Transverse colon (tissue), 4 donors: ENCODE measurements around the gene RLN3. TPM values are rescaled to one million over a fixed set of nuclear protein-coding genes. Genes with fewer than 3 reads are reported as not detected.

Source experiments
- DNase-seq: peaks from one replicate; pipeline ENCODE4 v3.0.0-alpha.2; 2019
- H3K27ac ChIP-seq, 4 donors: fragments of 200-600 bp; sonication (generic); 2 replicates each; pipeline ENCODE4 v1.5.1; 2016 to 2018; ENCODE audit warnings: inconsistent platforms in 4 of 4
- H3K27me3 ChIP-seq: fragments of 200-600 bp; sonication (generic); 2 replicates; pipeline ENCODE4 v1.5.1; 2017; ENCODE audit warnings: inconsistent platforms
- H3K36me3 ChIP-seq, 4 donors: fragments of 200-600 bp; sonication (generic); 2 replicates each; pipeline ENCODE4 v1.5.1; 2017 to 2019; ENCODE audit warnings: inconsistent platforms in 4 of 4
- H3K4me1 ChIP-seq, 4 donors: fragments of 200-600 bp; sonication (generic); 2 replicates each; pipeline ENCODE4 v1.5.1; 2017 to 2020; ENCODE audit warnings: inconsistent platforms in 4 of 4
- H3K4me3 ChIP-seq, 4 donors: fragments of 200-600 bp; sonication (generic); 1 replicate in 1 of 4; 2 replicates in 3 of 4; pipeline versions ENCODE4 v1.5.1 to v1.6.1; 2017 to 2019; ENCODE audit warnings: inconsistent platforms in 4 of 4
- H3K9me3 ChIP-seq, 2 donors: fragments of 200-600 bp; sonication (generic); 2 replicates each; pipeline ENCODE4 v1.5.1; 2017 to 2019; ENCODE audit warnings: inconsistent platforms in 2 of 2
- CTCF ChIP-seq, 5 experiments: fragments of 200-600 bp in 3 of 5; fragments of 450-650 bp in 2 of 5; sonication (generic) in 3 of 5; IDR thresholded peaks; 1 replicate in 2 of 5; 2 replicates in 3 of 5; pipeline ENCODE4 v1.5.1; 2016 to 2017; ENCODE audit warnings: antibody characterized with exemption in 5 of 5, inconsistent platforms in 3 of 5, mild to moderate bottlenecking in 2 of 5, moderate library complexity in 1 of 5
- EP300 ChIP-seq: sonication (generic); formaldehyde crosslinking; IDR thresholded peaks from one replicate; pipeline ENCODE4 v1.6.1; 2017; ENCODE audit warnings: antibody characterized with exemption, low read depth
- POLR2A ChIP-seq: fragments of 450-650 bp; IDR thresholded peaks from one replicate; pipeline ENCODE4 v1.6.1; 2016; ENCODE audit warnings: antibody characterized with exemption, mild to moderate bottlenecking, moderate library complexity
- POLR2AphosphoS5 ChIP-seq, 3 donors: sonication (generic); formaldehyde crosslinking; IDR thresholded peaks; one replicate each; pipeline ENCODE4 v1.6.1; 2016; ENCODE audit warnings: antibody characterized with exemption in 3 of 3
- WGBS, 2 donors: methylation state at CpG; one replicate each; pipeline ENCODE4 v1.1.5; 2018; ENCODE audit warnings: low coverage in 1 of 2; 5-methylcytosine and 5-hydroxymethylcytosine counted together
- in situ Hi-C, 4 donors: fragments of 200-750 bp; cut with MboI; loops; one replicate each; pipeline versions ENCODE4 v1.15.0 to v1.15.1; 2017; ENCODE audit warnings: low sequenced_read_pairs in 3 of 4, low pct_ligation_motif_present in 1 of 4, low pct_unique_long_range_greater_than_20kb in 1 of 4
- intact Hi-C: fragments of 100-400 bp; cut with DNase I; formaldehyde crosslinking; loops from one replicate; pipeline ENCODE4 v1.15.1; 2023; ENCODE audit warnings: low total_unique reads
- total RNA-seq, 4 donors: library from RNA; depleted of rRNA; stranded (reverse); fragments of >200 nt; gene quantifications; one replicate each; pipeline ENCODE4 v1.1.0, GENCODE V29; 2016

RLN3 gene
- total RNA-seq, 4 donors from 2014 or later: not detected

DNA sequence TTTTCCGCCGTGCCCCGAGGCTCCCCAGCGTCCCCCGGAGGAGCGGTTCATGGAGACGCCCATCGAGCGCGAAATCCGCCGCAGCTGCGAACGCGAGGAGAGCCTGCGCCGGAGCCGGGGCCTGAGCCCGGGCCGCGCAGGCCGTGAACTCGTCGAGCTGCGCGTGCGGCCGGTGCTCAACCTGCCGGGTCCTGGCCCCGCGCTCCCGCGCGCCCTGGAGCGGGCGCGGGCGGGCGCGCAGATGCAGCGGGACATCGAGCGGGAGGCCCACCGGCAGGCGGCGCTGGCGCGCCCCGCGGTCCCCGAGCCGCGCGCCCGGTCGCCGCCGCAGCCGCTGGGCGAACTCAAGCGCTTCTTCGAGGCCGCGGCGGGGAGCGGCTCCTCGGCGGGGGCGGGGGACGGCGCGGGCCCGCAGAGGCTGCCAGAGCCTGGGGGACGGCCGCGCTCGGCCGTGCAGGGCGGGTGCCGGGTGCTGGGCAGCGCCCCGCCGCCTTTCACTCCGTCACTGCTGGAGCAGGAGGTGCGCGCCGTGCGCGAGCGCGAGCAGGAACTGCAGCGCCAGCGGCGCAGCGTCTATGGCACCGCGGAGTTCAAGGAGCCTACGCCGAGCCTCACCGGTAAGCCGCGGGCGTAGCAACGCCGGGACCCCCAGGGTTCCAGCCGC is 45.4 kb downstream of the RLN3 start:
- Histone ChIP-seq H3K4me3 (peak overlapping the region; percentile 44 to 84 (median 70)), H3K27me3 (no peaks in the 10 kb centered on the region), H3K27ac (peak overlapping the region; percentile 95 to 98 (median 97)), H3K4me1 (peaks cover 11 to 52% (median 31%) of the 10 kb centered on the region in 4 donors), H3K9me3 (no peaks in the 10 kb centered on the region), H3K36me3 (no peaks in the 10 kb centered on the region)
- in situ Hi-C loops: loop anchor here in 3 of 4 donors (10.0 to 25.0 kb wide), 3 partner anchors 186 to 486 kb away; partner anchors contain the start of gene NANOS3 (in 3 of the 3)
- DNase-seq: peak; percentile 80
- 1% methylated on average over 72 of the region's 106 CpGs; no CpG with 5 or more reads in 1 of the 2 donors for WGBS, 2 donors
- intact Hi-C loops: loop anchor here (5.0 kb wide), 1 partner anchor 64 kb away; the partner anchor contains the start of gene ASF1B
- peak in 4 of 5 experiments; percentile 2 to 56 (median 26) for TF ChIP-seq CTCF (IDR thresholded peaks at IDR 0.05)
- TF ChIP-seq POLR2AphosphoS5 (IDR thresholded peaks at IDR 0.05): peak in 2 of 3 donors; percentile 41 to 79
- TF ChIP-seq EP300: no peak
- peak; percentile 63 for TF ChIP-seq POLR2A

- peak; percentile 78 for DNase-seq
Measured at GRCh38 chr19:14073925-14074838, 46.2 kb downstream of the RLN3 start.

DNA sequence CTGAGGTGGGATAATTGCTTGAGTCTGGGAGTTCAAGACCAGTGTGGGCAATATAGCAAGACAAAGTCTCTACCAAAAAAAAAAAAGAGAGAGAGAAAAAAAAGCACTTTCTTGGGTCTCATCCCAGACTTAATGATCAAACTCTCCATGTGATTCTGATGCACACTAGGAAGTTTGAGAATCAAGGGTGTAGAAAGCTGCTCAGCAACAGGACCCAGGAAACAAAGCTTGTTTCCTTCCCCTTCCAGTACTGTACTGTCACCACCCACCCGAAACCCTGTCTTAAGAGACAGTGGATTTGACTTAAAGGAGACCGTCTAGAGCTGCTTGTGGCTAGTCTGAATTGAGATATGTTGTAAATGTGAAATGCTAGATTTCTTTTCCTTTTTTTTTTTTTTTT is 50.5 kb downstream of the RLN3 start:
- intact Hi-C loops (no loop called here), in situ Hi-C loops (loop anchor here in 2 of 4 donors (10.0 kb wide), 1 partner anchor 204 kb away; the partner anchor contains the start of gene NANOS3 (in 2 of the 2))
- WGBS, 2 donors: 50 to 59% methylated on average over 2 of the region's 2 CpGs
- Histone ChIP-seq H3K4me3 (no peak overlapping the region), H3K4me1 (peaks cover 16 to 59% (median 35%) of the 10 kb centered on the region in 4 donors), H3K27me3 (no peaks in the 10 kb centered on the region), H3K9me3 (no peaks in the 10 kb centered on the region), H3K27ac (peak overlapping the region in 1 of 4 donors; percentile 17), H3K36me3 (no peaks in the 10 kb centered on the region)
- TF ChIP-seq POLR2A (no peak), CTCF (IDR thresholded peaks at IDR 0.05) (no peak), POLR2AphosphoS5 (IDR thresholded peaks at IDR 0.05) (no peak), EP300 (no peak)
- no peak for DNase-seq

More at GRCh38 chr19:14073925-14074838, 46.2 kb downstream of the RLN3 start:
- TF ChIP-seq POLR2AphosphoS5 (IDR thresholded peaks at IDR 0.05): peak in 2 of 3 donors; percentile 41 to 48
- TF ChIP-seq POLR2A: peak; percentile 44
- no peak for TF ChIP-seq CTCF (IDR thresholded peaks at IDR 0.05)
- peaks cover 11 to 53% (median 31%) of the 10 kb centered on the region in 4 donors for H3K4me1 ChIP-seq
- no peaks in the 10 kb centered on the region for H3K27me3 ChIP-seq
- no peaks in the 10 kb centered on the region for H3K9me3 ChIP-seq
- peak overlapping the region; percentile 95 to 98 (median 97) for H3K27ac ChIP-seq
- in situ Hi-C loops (loop anchor here in 3 of 4 donors (10.0 to 25.0 kb wide), 3 partner anchors 187 to 487 kb away; partner anchors contain the start of gene NANOS3 (in 3 of the 3)), intact Hi-C loops (loop anchor here (2.0 to 5.0 kb wide), 2 partner anchors 63 to 193 kb away; partner anchors contain the start of gene ASF1B)
- peak overlapping the region; percentile 44 to 84 (median 70) for H3K4me3 ChIP-seq
- no peaks in the 10 kb centered on the region for H3K36me3 ChIP-seq
- 0 to 2% methylated on average over 2 to 37 of the region's 44 CpGs for WGBS, 2 donors

Other genes with a start within 250 kb of the RLN3 start
- 1 to 10 TPM; 2.3 to 5.1 (median 2.9) TPM for gene ZSWIM4, start 232.7 kb upstream of the RLN3 start, total RNA-seq
- gene NANOS3, start 151.0 kb upstream of the RLN3 start, total RNA-seq: not detected
- gene BRME1, start 122.0 kb upstream of the RLN3 start, total RNA-seq: 100 to 1,000 TPM in 1 of 4 donors, 1 to 10 TPM in 3; 5.2 to 102 (median 6.7) TPM
- gene CC2D1A, start 121.9 kb upstream of the RLN3 start, total RNA-seq: 100 to 1,000 TPM; 113 to 294 (median 177) TPM
- gene PODNL1, start 89.7 kb upstream of the RLN3 start, total RNA-seq: 10 to 100 TPM in 1 of 4 donors, 1 to 10 TPM in 3; 3.0 to 15.3 (median 3.2) TPM
- gene DCAF15, start 75.6 kb upstream of the RLN3 start, total RNA-seq: 10 to 100 TPM; 26.2 to 61.7 (median 35.8) TPM
- gene RFX1, start 21.8 kb upstream of the RLN3 start, total RNA-seq: 1 to 10 TPM; 3.7 to 9.0 (median 8.1) TPM
- 1 to 10 TPM in 3 of 4 donors, under 1 TPM in 1; 0.37 to 2.1 (median 1.5) TPM for gene IL27RA, start 3.6 kb downstream of the RLN3 start, total RNA-seq
- gene PALM3, start 33.9 kb downstream of the RLN3 start, total RNA-seq: under 1 TPM in 2 of 4 donors, not detected in 2; 0.14 to 0.32 TPM
- 100 to 1,000 TPM in 1 of 4 donors, 10 to 100 TPM in 3; 23.8 to 115 (median 35.8) TPM for gene MISP3, start 44.6 kb downstream of the RLN3 start, total RNA-seq
- 1 to 10 TPM in 1 of 4 donors, under 1 TPM in 1, not detected in 2; 0.64 to 1.1 TPM for gene C19orf67, start 57.6 kb downstream of the RLN3 start, total RNA-seq
- 10 to 100 TPM in 3 of 4 donors, 1 to 10 TPM in 1; 7.6 to 37.5 (median 36.8) TPM for gene SAMD1, start 62.6 kb downstream of the RLN3 start, total RNA-seq
- gene PRKACA, start 89.6 kb downstream of the RLN3 start, total RNA-seq: 10 to 100 TPM; 16.7 to 74.8 (median 39.5) TPM
- gene ASF1B, start 108.4 kb downstream of the RLN3 start, total RNA-seq: 1 to 10 TPM in 3 of 4 donors, not detected in 1; 1.9 to 4.5 (median 4.4) TPM
- gene ADGRL1, start 178.0 kb downstream of the RLN3 start, total RNA-seq: 10 to 100 TPM; 45.9 to 55.4 (median 48.7) TPM